Posterior cingulate gyrus (tissue), 11 donors: Measurements from ENCODE around the gene MYO6.

Experiments used
- DNase-seq, 10 donors: peaks; one replicate each; pipeline versions ENCODE4 v3.0.0 to v3.0.0-alpha.2; 2020 to 2021; ENCODE audit warnings: mixed read lengths in 3 of 10
- intact Hi-C: fragments of 100-400 bp; cut with DNase I; formaldehyde crosslinking; loops from one replicate; pipeline ENCODE4 v1.15.1; 2023

Gene MYO6

GRCh38 chr6:75936682-75937081 is 187.6 kb downstream of the MYO6 start:
- DNase-seq, result no peak
- intact Hi-C loops, result no loop called here

GRCh38 chr6:75937846-75938245 is 188.8 kb downstream of the MYO6 start:
- intact Hi-C loops, result no loop called here

GRCh38 chr6:75940564-75940963 is 191.5 kb downstream of the MYO6 start:
- DNase-seq, result no peak
- intact Hi-C loops, result no loop called here

More at GRCh38 chr6:75937846-75938245, 188.8 kb downstream of the MYO6 start:
- DNase-seq, result no peak

- intact Hi-C loops, result no loop called here
- no peak for DNase-seq
Observed at GRCh38 chr6:75941509-75941908, 192.5 kb downstream of the MYO6 start.

DNA sequence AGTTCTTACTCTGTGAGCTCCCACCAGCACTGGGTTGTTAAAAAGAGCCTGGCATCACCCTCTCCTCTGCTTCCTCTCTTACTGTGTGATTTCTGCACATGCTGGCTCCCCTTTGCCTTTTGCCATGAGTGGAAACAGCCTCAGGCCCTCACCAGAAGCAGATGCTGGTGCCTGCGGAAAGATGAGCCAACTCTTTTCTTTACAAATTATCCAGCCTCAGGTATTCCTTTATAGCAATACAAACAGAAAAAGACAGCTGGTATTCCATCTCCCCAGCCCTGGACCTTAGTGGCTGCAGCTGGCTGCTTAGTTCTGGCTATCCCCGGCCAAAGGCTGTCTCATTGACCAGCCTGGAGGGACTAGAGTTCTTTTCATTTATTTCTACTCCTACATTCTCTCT is 194.3 kb downstream of the MYO6 start:
- intact Hi-C loops, result no loop called here
- no peak for DNase-seq

DNA sequence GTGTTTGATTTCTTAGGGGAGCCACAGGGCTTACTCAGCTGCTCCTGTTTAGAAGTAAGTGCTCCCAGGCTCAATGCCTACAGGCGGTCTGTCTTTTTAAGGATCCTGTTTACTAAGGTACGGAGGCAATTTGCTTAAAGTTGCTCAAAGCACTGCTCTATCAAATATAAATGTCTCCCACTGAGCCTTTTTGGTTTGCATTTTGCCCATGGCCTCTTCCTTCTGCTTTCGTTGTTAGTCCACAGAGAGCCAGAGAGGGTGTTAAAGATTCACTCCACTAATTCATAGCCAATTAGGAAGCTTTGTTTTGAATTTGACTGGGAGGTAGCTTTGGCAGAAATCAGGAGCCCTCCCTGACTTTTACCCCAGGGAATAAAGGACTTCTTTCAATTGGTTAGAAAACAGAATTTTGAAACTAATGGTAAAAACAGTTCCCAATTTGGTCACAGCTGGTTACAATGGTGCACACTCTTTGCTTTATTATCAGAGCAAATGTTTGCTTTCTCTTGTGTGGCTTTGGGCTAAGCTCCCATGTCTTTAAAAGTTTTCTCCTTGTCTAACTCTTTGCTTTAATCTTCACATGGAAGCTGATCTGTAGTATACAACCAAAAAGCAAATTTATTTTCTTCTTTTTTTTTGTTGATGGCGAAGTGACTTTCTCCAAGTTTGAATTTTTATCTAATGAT is 197.2 kb downstream of the MYO6 start:
- intact Hi-C loops, result no loop called here
- DNase-seq, result no peak

DNA sequence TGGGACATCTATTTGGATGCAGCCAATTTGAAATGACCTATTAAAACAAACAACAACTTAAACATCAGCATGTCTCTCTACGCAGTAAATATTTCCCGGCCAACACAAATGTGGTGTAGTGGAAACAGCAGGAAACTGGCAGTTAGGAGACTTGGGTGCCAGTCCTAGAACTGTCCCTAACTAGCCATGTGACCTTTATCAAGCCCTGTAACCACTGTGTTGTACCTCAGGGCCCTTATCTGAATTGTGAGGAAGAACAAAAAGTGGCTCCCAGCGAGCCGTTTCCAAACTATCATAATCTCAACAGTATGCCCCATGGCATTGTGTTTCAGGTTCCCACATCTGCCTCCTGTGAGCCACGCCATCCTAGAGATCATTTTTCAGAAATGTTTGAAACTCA is 198.9 kb downstream of the MYO6 start:
- intact Hi-C loops, result no loop called here
- no peak for DNase-seq

DNA sequence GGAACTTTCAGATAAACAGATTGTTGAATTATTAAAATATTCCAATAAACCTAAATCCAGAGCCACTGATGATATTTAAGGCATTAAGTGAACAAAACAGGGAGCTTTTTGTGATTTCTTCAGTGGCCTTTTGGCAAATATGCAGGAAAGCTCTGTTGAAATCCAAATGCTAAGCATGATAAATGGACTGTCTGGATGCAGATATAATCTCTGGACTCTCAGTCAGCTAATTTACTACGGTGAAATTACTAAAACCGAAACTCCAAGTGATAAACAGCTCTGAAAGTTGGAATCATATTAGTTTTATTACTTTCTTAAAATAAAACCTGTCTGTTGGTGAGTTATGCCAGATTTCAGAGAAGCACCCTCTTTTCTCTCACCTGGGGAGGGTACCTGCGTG is 203.1 kb downstream of the MYO6 start:
- intact Hi-C loops, result no loop called here
- DNase-seq, result no peak

GRCh38 chr6:75963569-75963968 is 214.5 kb downstream of the MYO6 start:
- no peak for DNase-seq
- intact Hi-C loops, result no loop called here

DNA sequence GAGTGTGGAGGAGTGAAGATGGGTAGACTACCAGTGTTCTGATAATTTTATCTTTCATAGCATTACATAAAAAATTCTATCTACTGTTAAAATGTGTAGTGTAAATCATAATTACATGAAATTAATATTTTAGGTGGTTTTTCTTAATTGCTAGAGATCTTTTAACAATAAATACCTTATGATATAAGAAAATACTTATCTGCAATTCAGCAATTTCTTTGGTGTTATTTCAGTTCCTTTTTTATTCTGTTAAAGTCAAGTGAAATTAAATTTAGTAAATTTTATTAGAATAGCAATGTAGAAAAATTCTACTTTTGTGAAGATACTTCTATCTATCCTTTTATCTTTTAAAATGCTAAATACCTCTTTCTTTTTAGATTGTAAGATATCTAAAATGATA is 219.1 kb downstream of the MYO6 start:
- intact Hi-C loops, result no loop called here

More for the DNA sequence above, 219.1 kb downstream of the MYO6 start:
- DNase-seq, result no peak
